ENCODE data around the gene ABCC1.
A peak's percentile ranks its signal among the peaks of the same experiment; 100 is the strongest.
"Not testable (repeated sequence)": the region's sequence is repeated elsewhere in the genome, so short reads cannot be mapped to it uniquely, and the experiment has no call there.

ABCC1 gene

GRCh38 chr16:15949210-15950160 is at the start of gene ABCC1:
Gene ABCC1 (plus strand): TSS chr16:15949616. CDS start chr16:15949752, 136 bp downstream.
- Histone ChIP-seq H3K4me3 (ENCODE audit: low read length) (peak within 1 kb of the TSS; percentile 81), H3K27me3 (ENCODE audit: control insufficient read depth, insufficient read depth, low read length) (no peaks in the 10 kb centered on the region), H3K36me3 (ENCODE audit: control insufficient read depth, insufficient read depth, low read length) (no peaks in the 10 kb centered on the region), H3K27ac (ENCODE audit: low read depth, low read length) (peak within 1 kb of the TSS; percentile 76), H3K9ac (ENCODE audit: low read length) (peak within 1 kb of the TSS; percentile 45), H3K4me1 (ENCODE audit: control insufficient read depth, insufficient read depth, low read length) (peaks cover 8% of the 10 kb centered on the region)

DNA sequence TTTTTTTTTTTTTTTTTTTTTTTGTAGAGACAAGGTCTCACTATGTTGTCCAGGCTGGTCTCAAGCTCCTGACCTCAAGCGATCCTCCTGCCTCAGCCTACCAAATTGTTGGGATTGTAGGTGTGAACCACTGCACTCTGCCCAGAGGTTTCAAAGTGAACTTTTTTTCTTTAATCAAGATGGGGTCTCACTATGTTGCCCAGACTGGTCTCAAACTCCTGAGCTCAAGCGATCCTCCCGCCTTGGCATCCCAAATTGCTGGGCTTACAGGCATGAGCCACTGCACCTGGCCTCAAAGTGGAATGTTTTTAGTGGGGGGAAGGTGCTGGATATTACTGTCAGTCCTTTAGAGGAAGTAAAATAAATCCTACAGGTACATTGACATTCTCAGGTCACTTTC is 49.1 kb upstream of the ABCC1 start:
- no peak overlapping the region for H3K9ac ChIP-seq (ENCODE audit: low read length)
- no peaks in the 10 kb centered on the region for H3K27me3 ChIP-seq (ENCODE audit: control insufficient read depth, insufficient read depth, low read length)
- no peak overlapping the region for H3K27ac ChIP-seq (ENCODE audit: low read depth, low read length)
- H3K36me3 ChIP-seq (ENCODE audit: control insufficient read depth, insufficient read depth, low read length) = no peaks in the 10 kb centered on the region
- no peak overlapping the region for H3K4me3 ChIP-seq (ENCODE audit: low read length)
- no peaks in the 10 kb centered on the region for H3K4me1 ChIP-seq (ENCODE audit: control insufficient read depth, insufficient read depth, low read length)

- H3K27me3 ChIP-seq (ENCODE audit: control insufficient read depth, insufficient read depth, low read length) = no peaks in the 10 kb centered on the region
- no peaks in the 10 kb centered on the region for H3K36me3 ChIP-seq (ENCODE audit: control insufficient read depth, insufficient read depth, low read length)
These were observed 48.4 kb upstream of the ABCC1 start for GRCh38 chr16:15900901-15901500.

GRCh38 chr16:15903960-15904359 is 45.5 kb upstream of the ABCC1 start:
- no peak overlapping the region for H3K9ac ChIP-seq (ENCODE audit: low read length)
- no peak overlapping the region for H3K4me3 ChIP-seq (ENCODE audit: low read length)

More at GRCh38 chr16:15900901-15901500, 48.4 kb upstream of the ABCC1 start:
- H3K4me3 ChIP-seq (ENCODE audit: low read length) = no peak overlapping the region
- no peak overlapping the region for H3K9ac ChIP-seq (ENCODE audit: low read length)
- no peaks in the 10 kb centered on the region for H3K4me1 ChIP-seq (ENCODE audit: control insufficient read depth, insufficient read depth, low read length)
- H3K27ac ChIP-seq (ENCODE audit: low read depth, low read length) = no peak overlapping the region

DNA sequence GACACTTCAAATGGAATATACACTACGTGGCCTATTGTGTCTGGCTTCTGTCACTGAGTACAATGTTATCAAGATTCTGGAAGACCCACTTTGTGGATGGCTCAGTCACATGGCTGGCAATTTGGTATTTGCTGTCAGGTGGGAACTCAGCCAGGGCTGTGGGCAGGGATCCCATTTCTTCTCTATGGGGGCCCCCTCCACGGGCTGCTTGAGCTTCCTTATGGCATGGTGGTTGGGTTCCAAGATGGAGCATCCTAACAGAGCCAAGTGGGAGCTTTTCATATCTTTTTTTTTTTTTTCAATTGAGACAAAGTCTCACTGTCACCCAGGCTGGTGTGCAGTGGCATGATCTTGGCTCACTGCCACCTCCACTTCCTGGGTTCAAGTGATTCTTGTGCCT is 43.0 kb upstream of the ABCC1 start:
- H3K36me3 ChIP-seq (ENCODE audit: control insufficient read depth, insufficient read depth, low read length) = no peaks in the 10 kb centered on the region
- H3K27me3 ChIP-seq (ENCODE audit: control insufficient read depth, insufficient read depth, low read length) = no peaks in the 10 kb centered on the region
- no peak overlapping the region for H3K9ac ChIP-seq (ENCODE audit: low read length)
- no peak overlapping the region for H3K27ac ChIP-seq (ENCODE audit: low read depth, low read length)
- no peak overlapping the region for H3K4me3 ChIP-seq (ENCODE audit: low read length)
- no peaks in the 10 kb centered on the region for H3K4me1 ChIP-seq (ENCODE audit: control insufficient read depth, insufficient read depth, low read length)

More at GRCh38 chr16:15903960-15904359, 45.5 kb upstream of the ABCC1 start:
- no peak overlapping the region for H3K27ac ChIP-seq (ENCODE audit: low read depth, low read length)
- H3K27me3 ChIP-seq (ENCODE audit: control insufficient read depth, insufficient read depth, low read length) = no peaks in the 10 kb centered on the region
- H3K4me1 ChIP-seq (ENCODE audit: control insufficient read depth, insufficient read depth, low read length) = no peaks in the 10 kb centered on the region
- H3K36me3 ChIP-seq (ENCODE audit: control insufficient read depth, insufficient read depth, low read length) = no peaks in the 10 kb centered on the region

GRCh38 chr16:15907863-15908478 is 41.4 kb upstream of the ABCC1 start:
- Histone ChIP-seq H3K36me3 (ENCODE audit: control insufficient read depth, insufficient read depth, low read length) (no peaks in the 10 kb centered on the region), H3K4me3 (ENCODE audit: low read length) (no peak overlapping the region), H3K9ac (ENCODE audit: low read length) (no peak overlapping the region), H3K27ac (ENCODE audit: low read depth, low read length) (no peak overlapping the region), H3K27me3 (ENCODE audit: control insufficient read depth, insufficient read depth, low read length) (no peaks in the 10 kb centered on the region), H3K4me1 (ENCODE audit: control insufficient read depth, insufficient read depth, low read length) (no peaks in the 10 kb centered on the region)

DNA sequence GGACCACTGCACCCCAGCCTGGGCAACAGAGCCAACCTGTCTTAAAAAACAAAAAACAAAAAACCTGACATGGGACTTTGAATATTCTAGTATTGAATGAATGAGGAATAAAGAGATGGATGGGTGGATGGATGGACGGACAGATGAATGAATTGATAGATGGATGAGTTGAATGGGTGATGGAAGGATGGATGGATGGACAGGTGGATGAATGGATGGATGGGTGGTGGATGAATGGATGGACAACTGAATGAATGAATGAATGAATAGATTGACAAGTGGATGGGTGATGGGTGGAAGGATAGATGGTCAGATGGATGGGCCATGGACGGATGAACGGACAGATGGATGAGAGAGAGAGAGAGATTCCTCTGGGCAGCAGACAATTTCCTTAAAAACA is 38.2 kb upstream of the ABCC1 start:
- Histone ChIP-seq H3K4me3 (ENCODE audit: low read length) (no peak overlapping the region), H3K36me3 (ENCODE audit: control insufficient read depth, insufficient read depth, low read length) (no peaks in the 10 kb centered on the region), H3K9ac (ENCODE audit: low read length) (no peak overlapping the region), H3K4me1 (ENCODE audit: control insufficient read depth, insufficient read depth, low read length) (no peaks in the 10 kb centered on the region), H3K27me3 (ENCODE audit: control insufficient read depth, insufficient read depth, low read length) (no peaks in the 10 kb centered on the region), H3K27ac (ENCODE audit: low read depth, low read length) (no peak overlapping the region)

- Histone ChIP-seq H3K9ac (ENCODE audit: low read length) (no peak overlapping the region), H3K4me3 (ENCODE audit: low read length) (no peak overlapping the region), H3K27ac (ENCODE audit: low read depth, low read length) (no peak overlapping the region), H3K4me1 (ENCODE audit: control insufficient read depth, insufficient read depth, low read length) (no peaks in the 10 kb centered on the region), H3K27me3 (ENCODE audit: control insufficient read depth, insufficient read depth, low read length) (no peaks in the 10 kb centered on the region), H3K36me3 (ENCODE audit: control insufficient read depth, insufficient read depth, low read length) (no peaks in the 10 kb centered on the region)
These were observed 36.2 kb upstream of the ABCC1 start for GRCh38 chr16:15913046-15913698.

GRCh38 chr16:15915555-15916081 is 33.8 kb upstream of the ABCC1 start:
- Histone ChIP-seq H3K36me3 (ENCODE audit: control insufficient read depth, insufficient read depth, low read length) (no peaks in the 10 kb centered on the region), H3K27me3 (ENCODE audit: control insufficient read depth, insufficient read depth, low read length) (no peaks in the 10 kb centered on the region), H3K4me3 (ENCODE audit: low read length) (no peak overlapping the region), H3K4me1 (ENCODE audit: control insufficient read depth, insufficient read depth, low read length) (no peaks in the 10 kb centered on the region), H3K27ac (ENCODE audit: low read depth, low read length) (no peak overlapping the region), H3K9ac (ENCODE audit: low read length) (no peak overlapping the region)

DNA sequence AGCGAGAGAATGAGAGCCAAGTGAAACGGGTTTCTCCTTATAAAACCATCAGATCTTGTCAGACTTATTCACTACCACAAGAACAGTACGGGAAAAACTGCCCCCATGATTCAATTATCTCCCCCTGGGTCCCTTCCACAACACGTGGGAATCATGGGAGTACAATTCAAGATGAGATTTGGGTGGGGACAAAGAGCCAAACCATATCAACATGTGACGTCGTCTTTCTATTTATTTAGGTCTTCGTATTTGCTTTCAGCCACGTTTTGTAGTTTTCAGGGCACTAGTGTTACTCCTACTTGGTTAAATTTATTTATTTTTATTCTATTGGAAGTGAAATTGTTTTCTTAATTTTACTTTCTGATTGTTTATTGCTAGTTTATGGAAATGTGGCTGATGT is 33.1 kb upstream of the ABCC1 start:
- no peak overlapping the region for H3K9ac ChIP-seq (ENCODE audit: low read length)
- H3K27ac ChIP-seq (ENCODE audit: low read depth, low read length) = no peak overlapping the region
- no peaks in the 10 kb centered on the region for H3K4me1 ChIP-seq (ENCODE audit: control insufficient read depth, insufficient read depth, low read length)
- no peak overlapping the region for H3K4me3 ChIP-seq (ENCODE audit: low read length)
- H3K36me3 ChIP-seq (ENCODE audit: control insufficient read depth, insufficient read depth, low read length) = no peaks in the 10 kb centered on the region
- H3K27me3 ChIP-seq (ENCODE audit: control insufficient read depth, insufficient read depth, low read length) = no peaks in the 10 kb centered on the region

DNA sequence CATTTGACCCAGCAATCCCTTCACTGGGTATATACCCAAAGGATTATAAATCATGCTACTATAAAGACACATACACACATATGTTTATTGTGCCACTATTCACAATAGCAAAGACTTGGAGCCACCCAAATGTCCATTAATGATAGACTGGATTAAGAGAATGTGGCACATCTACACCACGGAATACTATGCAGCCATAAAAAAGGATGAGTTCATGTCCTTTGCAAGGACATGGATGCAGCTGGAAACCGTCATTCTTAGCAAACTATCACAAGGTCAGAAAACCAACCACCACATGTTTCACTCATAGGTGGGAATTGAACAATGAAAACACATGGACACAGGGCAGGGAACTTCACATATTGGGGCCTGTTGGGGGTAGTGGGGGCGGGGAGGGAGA is 31.1 kb upstream of the ABCC1 start:
- not testable (repeated sequence) for H3K4me1 ChIP-seq (ENCODE audit: control insufficient read depth, insufficient read depth, low read length); H3K4me3 ChIP-seq (ENCODE audit: low read length); H3K27ac ChIP-seq (ENCODE audit: low read depth, low read length); H3K27me3 ChIP-seq (ENCODE audit: control insufficient read depth, insufficient read depth, low read length); H3K9ac ChIP-seq (ENCODE audit: low read length); H3K36me3 ChIP-seq (ENCODE audit: control insufficient read depth, insufficient read depth, low read length)

GRCh38 chr16:15919331-15919730 is 30.1 kb upstream of the ABCC1 start:
- no peak overlapping the region for H3K9ac ChIP-seq (ENCODE audit: low read length)
- no peak overlapping the region for H3K4me3 ChIP-seq (ENCODE audit: low read length)
- H3K27me3 ChIP-seq (ENCODE audit: control insufficient read depth, insufficient read depth, low read length) = no peaks in the 10 kb centered on the region
- H3K4me1 ChIP-seq (ENCODE audit: control insufficient read depth, insufficient read depth, low read length) = no peaks in the 10 kb centered on the region
- no peak overlapping the region for H3K27ac ChIP-seq (ENCODE audit: low read depth, low read length)
- H3K36me3 ChIP-seq (ENCODE audit: control insufficient read depth, insufficient read depth, low read length) = no peaks in the 10 kb centered on the region
